Left renal cortex interstitium (tissue), 4 donors: ENCODE data around the gene CEP350. TPM values are rescaled to one million over a fixed set of nuclear protein-coding genes. Genes with fewer than 3 reads are reported as not detected.

ENCODE experiments used
- DNase-seq, 4 donors: peaks; one replicate each; pipeline ENCODE4 v3.0.0-alpha.2; 2013; ENCODE audit warnings: low read depth in 4 of 4, low spot score in 2 of 4, missing footprints in 1 of 4
- polyA plus RNA-seq, 4 donors: library from polyadenylated mRNA; unstranded; fragments of 120-200 nt; gene quantifications; one replicate each; pipeline ENCODE4 v1.2.1, GENCODE V29; 2013; ENCODE audit not compliant: insufficient read length in 4 of 4

CEP350 gene
- polyA plus RNA-seq, 4 donors, result 23.9 to 31.5 (median 28.2) TPM

- DNase-seq, result no peak
These were observed 92.1 kb downstream of the CEP350 start for GRCh38 chr1:180046674-180047073.

- DNase-seq, result no peak
These were observed 99.3 kb downstream of the CEP350 start for GRCh38 chr1:180053594-180054567.

- no peak for DNase-seq
These were observed 103.3 kb downstream of the CEP350 start for GRCh38 chr1:180057883-180058396.

GRCh38 chr1:180061019-180061418 is 106.4 kb downstream of the CEP350 start:
- no peak for DNase-seq

GRCh38 chr1:180062452-180062971 is 107.9 kb downstream of the CEP350 start:
- DNase-seq, result no peak

- DNase-seq, result no peak
These were observed 110.8 kb downstream of the CEP350 start for GRCh38 chr1:180065408-180065807.

GRCh38 chr1:180066150-180066549 is 111.5 kb downstream of the CEP350 start:
- no peak for DNase-seq

GRCh38 chr1:180070286-180070685 is 115.7 kb downstream of the CEP350 start:
- no peak for DNase-seq

GRCh38 chr1:180071759-180072158 is 117.1 kb downstream of the CEP350 start:
- no peak for DNase-seq

GRCh38 chr1:180080439-180080838 is 125.8 kb downstream of the CEP350 start:
- DNase-seq, result no peak

- no peak for DNase-seq
These were observed 126.9 kb downstream of the CEP350 start for GRCh38 chr1:180081474-180081873.

GRCh38 chr1:180083164-180083563 is 128.6 kb downstream of the CEP350 start:
- DNase-seq, result no peak

GRCh38 chr1:180084867-180085266 is 130.3 kb downstream of the CEP350 start:
- no peak for DNase-seq

- no peak for DNase-seq
These were observed 130.7 kb downstream of the CEP350 start for GRCh38 chr1:180085331-180085730.

GRCh38 chr1:180092931-180093650 is 138.5 kb downstream of the CEP350 start:
- no peak for DNase-seq

- peak in 1 of 4 donors; percentile 4 for DNase-seq
These were observed 140.2 kb downstream of the CEP350 start for GRCh38 chr1:180094705-180095295.

- DNase-seq, result no peak
These were observed 142.1 kb downstream of the CEP350 start for GRCh38 chr1:180096584-180097325.

GRCh38 chr1:180097326-180097605 is 142.7 kb downstream of the CEP350 start:
- DNase-seq, result no peak

- no peak for DNase-seq
These were observed 146.8 kb downstream of the CEP350 start for GRCh38 chr1:180101411-180101810.

GRCh38 chr1:180103819-180104218 is 149.2 kb downstream of the CEP350 start:
- DNase-seq, result no peak
